ENCODE measurements around the gene AMZ2. TPM values are rescaled to one million over a fixed set of nuclear protein-coding genes. Genes with fewer than 3 reads are reported as not detected.
"Not testable (repeated sequence)": the region's sequence is repeated elsewhere in the genome, so short reads cannot be mapped to it uniquely, and the experiment has no call there.

AMZ2 gene
- polyA plus RNA-seq, 1 of the 3 experiments (the other 2 are of a cell fraction), result 95.9 TPM

DNA sequence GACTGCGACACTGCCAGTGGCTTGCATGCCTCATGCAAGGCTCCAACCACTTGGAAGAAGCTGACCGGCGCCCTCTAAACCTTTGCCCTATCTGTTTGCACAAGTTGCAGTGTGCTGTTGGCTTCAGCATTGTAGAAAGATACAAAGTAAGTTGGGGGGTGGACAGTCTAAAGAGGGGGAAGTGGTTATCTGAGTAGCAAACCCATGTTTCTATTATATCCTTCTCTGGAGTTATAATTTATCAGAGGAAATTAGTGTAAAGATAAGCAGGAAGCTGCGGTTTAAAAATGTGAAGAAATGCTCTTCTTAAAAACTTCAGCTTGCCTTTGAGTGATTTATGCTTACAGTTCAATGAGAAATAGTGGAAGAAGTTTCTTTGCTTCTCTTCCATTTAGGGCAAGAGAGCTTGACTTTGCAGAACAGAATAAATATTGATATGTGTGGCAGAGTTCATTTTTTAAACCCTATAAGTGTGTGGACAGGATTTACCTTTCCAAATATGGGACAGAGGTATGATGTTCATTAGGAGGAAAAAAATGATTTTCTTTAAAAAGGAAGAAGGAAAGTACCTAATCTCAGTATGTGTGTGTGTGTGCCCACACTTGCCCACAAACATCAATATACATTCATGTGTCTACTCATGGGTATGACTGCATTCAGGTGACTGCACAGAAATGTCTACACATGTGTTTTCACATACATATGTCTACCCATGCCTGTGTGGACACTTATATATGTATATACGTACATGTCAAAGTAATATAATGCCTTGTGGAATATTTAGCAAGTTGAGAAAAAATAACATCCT, 8.1 kb downstream of the AMZ2 start (continued):
- TF ChIP-seq, protein P1, sequence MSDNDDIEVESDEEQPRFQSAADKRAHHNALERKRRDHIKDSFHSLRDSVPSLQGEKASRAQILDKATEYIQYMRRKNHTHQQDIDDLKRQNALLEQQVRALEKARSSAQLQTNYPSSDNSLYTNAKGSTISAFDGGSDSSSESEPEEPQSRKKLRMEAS (IDR thresholded peaks at IDR 0.05; ENCODE audit: low read depth), result no peak
- no peak for TF ChIP-seq RXRA (IDR thresholded peaks at IDR 0.05; ENCODE audit: borderline replicate concordance, low read depth)

DNA sequence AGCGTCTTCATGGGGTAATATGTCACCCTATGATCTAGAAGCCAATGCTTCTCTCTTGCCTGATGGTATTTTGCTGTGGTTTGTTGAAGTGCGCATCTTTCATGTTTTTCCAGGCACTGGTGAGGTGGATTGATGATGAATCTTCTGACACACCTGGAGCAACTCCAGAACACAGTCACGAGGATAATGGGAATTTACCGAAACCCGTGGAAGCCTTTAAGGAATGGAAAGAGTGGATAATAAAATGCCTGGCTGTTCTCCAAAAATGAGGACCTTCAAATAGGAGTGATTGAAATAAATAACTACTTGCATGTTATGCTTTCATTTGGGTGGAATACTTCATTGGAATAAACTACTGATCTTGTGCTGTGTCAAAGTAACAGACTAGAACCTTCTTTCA, 8.9 kb downstream of the AMZ2 start:
- H3K4me3 ChIP-seq (ENCODE audit: low read depth in 2 of 2, low read length in 1 of 2); H2AFZ ChIP-seq (ENCODE audit: low read depth); H3K9me2 ChIP-seq; H3K27ac ChIP-seq (ENCODE audit: low read depth in 2 of 2, low read length in 1 of 2); H3K4me1 ChIP-seq (ENCODE audit: control insufficient read depth in 1 of 2, insufficient read depth in 2 of 2, low read depth in 1 of 2, low read length in 1 of 2); H3F3A ChIP-seq (replicated peaks; ENCODE audit: insufficient read depth); CTCF ChIA-PET; H3K79me2 ChIP-seq (ENCODE audit: insufficient read depth); DNase-seq; POLR2A ChIA-PET; H4K20me1 ChIP-seq (ENCODE audit: insufficient read depth); H3K9me3 ChIP-seq; H3K27me3 ChIP-seq (ENCODE audit: insufficient read depth); H3K4me2 ChIP-seq; H3K9ac ChIP-seq: not testable (repeated sequence)
- WGBS (ENCODE audit: low lambda C conversion rate), result 88% methylated on average over 5 of the region's 5 CpGs
- peaks cover 45 to 53% of the 10 kb centered on the region in 2 experiments for H3K36me3 ChIP-seq (replicated peaks in 1 of 2; ENCODE audit: control insufficient read depth in 1 of 2, insufficient read depth in 2 of 2, low read length in 1 of 2)

DNA sequence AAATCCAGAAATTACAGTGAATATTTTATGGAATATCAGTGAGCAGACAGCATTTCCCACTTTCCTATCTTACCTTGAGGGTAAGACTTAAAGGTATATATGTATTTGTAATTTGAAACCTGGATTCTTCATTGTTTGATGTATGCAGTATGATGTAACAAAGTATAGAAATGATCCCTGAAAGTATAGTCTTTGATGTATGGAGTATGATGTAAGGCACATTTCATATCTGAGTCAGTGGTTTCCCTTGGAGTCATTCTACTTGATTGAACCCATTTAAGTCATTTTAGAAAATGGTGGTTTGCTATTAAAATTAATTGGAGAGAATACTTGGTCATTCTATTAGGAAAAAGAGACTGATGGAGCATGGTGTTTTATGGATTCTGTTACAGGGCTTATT, 10.1 kb downstream of the AMZ2 start:
- Histone ChIP-seq H3K9ac (no peak overlapping the region), H2AFZ (ENCODE audit: low read depth) (no peak overlapping the region), H3K9me2 (no peaks in the 10 kb centered on the region), H3K4me1 (ENCODE audit: control insufficient read depth in 1 of 2, insufficient read depth in 2 of 2, low read depth in 1 of 2, low read length in 1 of 2) (no peaks in the 10 kb centered on the region), H3K36me3 (replicated peaks in 1 of 2; ENCODE audit: control insufficient read depth in 1 of 2, insufficient read depth in 2 of 2, low read length in 1 of 2) (peaks cover 33 to 41% of the 10 kb centered on the region in 2 experiments), H3K9me3 (no peaks in the 10 kb centered on the region), H3K4me3 (ENCODE audit: low read depth in 2 of 2, low read length in 1 of 2) (no peak overlapping the region), H4K20me1 (ENCODE audit: insufficient read depth) (no peaks in the 10 kb centered on the region), H3K27ac (ENCODE audit: low read depth in 2 of 2, low read length in 1 of 2) (no peak overlapping the region), H3K27me3 (ENCODE audit: insufficient read depth) (no peaks in the 10 kb centered on the region), H3K79me2 (ENCODE audit: insufficient read depth) (no peaks in the 10 kb centered on the region), H3F3A (replicated peaks; ENCODE audit: insufficient read depth) (no peaks in the 10 kb centered on the region), H3K4me2 (no peak overlapping the region)
- ChIA-PET CTCF (interaction anchor here (0.7 to 8.8 kb wide), 5 partner anchors 9 to 212 kb away, joined by 3 to 77 read pairs (median 3); no protein-coding TSS in a partner anchor), POLR2A (no interaction called here)
- TF ChIP-seq, protein P2, sequence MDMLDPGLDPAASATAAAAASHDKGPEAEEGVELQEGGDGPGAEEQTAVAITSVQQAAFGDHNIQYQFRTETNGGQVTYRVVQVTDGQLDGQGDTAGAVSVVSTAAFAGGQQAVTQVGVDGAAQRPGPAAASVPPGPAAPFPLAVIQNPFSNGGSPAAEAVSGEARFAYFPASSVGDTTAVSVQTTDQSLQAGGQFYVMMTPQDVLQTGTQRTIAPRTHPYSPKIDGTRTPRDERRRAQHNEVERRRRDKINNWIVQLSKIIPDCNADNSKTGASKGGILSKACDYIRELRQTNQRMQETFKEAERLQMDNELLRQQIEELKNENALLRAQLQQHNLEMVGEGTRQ (IDR thresholded peaks at IDR 0.05; ENCODE audit: borderline replicate concordance, low read depth, low read length), result no peak
- TF ChIP-seq RAD21 (IDR thresholded peaks at IDR 0.05; ENCODE audit: low read length) (no peak), TAF1 (IDR thresholded peaks at IDR 0.05; ENCODE audit: borderline replicate concordance, low read depth, low read length) (no peak), FOXJ3 (CRISPR knock-in tag; IDR thresholded peaks at IDR 0.05) (no peak), TCF12 (IDR thresholded peaks at IDR 0.05) (no peak), MXI1 (IDR thresholded peaks at IDR 0.05; ENCODE audit: low read depth, low read length) (no peak), CHD2 (IDR thresholded peaks at IDR 0.05; ENCODE audit: low read length, partially characterized antibody) (no peak), NFIC (IDR thresholded peaks at IDR 0.05; ENCODE audit: borderline replicate concordance) (no peak), ELF1 (IDR thresholded peaks at IDR 0.05) (no peak), FOSL2 (IDR thresholded peaks at IDR 0.05; ENCODE audit: borderline replicate concordance, low read depth) (no peak), TEAD4 (IDR thresholded peaks at IDR 0.05; ENCODE audit: borderline replicate concordance, insufficient read depth) (no peak), RCOR1 (IDR thresholded peaks at IDR 0.05; ENCODE audit: low read length) (no peak)
- TF ChIP-seq, protein P3, sequence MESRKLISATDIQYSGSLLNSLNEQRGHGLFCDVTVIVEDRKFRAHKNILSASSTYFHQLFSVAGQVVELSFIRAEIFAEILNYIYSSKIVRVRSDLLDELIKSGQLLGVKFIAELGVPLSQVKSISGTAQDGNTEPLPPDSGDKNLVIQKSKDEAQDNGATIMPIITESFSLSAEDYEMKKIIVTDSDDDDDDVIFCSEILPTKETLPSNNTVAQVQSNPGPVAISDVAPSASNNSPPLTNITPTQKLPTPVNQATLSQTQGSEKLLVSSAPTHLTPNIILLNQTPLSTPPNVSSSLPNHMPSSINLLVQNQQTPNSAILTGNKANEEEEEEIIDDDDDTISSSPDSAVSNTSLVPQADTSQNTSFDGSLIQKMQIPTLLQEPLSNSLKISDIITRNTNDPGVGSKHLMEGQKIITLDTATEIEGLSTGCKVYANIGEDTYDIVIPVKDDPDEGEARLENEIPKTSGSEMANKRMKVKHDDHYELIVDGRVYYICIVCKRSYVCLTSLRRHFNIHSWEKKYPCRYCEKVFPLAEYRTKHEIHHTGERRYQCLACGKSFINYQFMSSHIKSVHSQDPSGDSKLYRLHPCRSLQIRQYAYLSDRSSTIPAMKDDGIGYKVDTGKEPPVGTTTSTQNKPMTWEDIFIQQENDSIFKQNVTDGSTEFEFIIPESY (IDR thresholded peaks at IDR 0.05; ENCODE audit: borderline replicate concordance, low read depth), result no peak
- TF ChIP-seq, protein P4, sequence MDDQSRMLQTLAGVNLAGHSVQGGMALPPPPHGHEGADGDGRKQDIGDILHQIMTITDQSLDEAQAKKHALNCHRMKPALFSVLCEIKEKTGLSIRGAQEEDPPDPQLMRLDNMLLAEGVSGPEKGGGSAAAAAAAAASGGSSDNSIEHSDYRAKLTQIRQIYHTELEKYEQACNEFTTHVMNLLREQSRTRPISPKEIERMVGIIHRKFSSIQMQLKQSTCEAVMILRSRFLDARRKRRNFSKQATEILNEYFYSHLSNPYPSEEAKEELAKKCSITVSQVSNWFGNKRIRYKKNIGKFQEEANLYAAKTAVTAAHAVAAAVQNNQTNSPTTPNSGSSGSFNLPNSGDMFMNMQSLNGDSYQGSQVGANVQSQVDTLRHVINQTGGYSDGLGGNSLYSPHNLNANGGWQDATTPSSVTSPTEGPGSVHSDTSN (IDR thresholded peaks at IDR 0.05), result no peak
- no peak for DNase-seq

DNA sequence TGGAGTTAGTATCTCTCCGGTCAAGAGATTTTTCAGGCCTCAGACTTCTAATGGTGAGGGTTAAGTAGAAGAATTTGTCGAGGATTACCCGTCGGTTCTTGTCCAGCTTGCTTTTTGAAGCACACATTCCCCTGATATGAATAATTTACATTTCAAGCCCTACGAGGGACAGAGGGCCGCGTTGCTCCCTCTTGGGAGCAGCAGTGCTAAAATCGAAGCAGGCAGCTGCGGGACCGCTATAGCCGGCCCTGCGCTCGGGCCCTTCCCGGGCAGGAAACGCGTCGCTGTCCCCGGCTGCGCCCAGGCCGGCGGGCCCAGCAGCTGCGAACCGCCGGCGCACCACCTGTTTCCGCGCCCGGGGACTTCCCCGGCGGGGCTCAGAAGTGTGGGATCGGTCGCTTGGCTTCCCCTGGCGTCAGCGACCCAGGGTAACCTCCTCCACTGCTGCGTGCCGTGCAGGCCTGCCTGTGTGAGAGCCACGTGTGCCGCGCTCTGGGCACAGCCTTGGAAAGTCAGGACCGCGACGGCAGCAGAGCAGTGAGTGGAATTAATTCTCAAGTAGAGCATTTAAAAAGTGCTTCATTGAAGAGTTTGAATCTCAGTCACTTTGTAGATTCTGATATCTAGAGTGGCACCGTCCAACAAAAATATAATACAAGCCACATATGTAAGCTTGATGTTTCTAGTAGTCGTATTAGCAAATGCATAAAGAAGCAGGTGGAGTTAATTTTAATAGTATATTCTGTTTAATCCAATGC, 11.2 kb downstream of the AMZ2 start:
- H2AFZ ChIP-seq (ENCODE audit: low read depth); H3K9ac ChIP-seq; DNase-seq; H3K9me2 ChIP-seq; H3K79me2 ChIP-seq (ENCODE audit: insufficient read depth); H3K4me1 ChIP-seq (ENCODE audit: control insufficient read depth in 1 of 2, insufficient read depth in 2 of 2, low read depth in 1 of 2, low read length in 1 of 2); H3K27ac ChIP-seq (ENCODE audit: low read depth in 2 of 2, low read length in 1 of 2); POLR2A ChIA-PET; H3K9me3 ChIP-seq; H3K27me3 ChIP-seq (ENCODE audit: insufficient read depth); H3K4me3 ChIP-seq (ENCODE audit: low read depth in 2 of 2, low read length in 1 of 2); H3F3A ChIP-seq (replicated peaks; ENCODE audit: insufficient read depth); H3K4me2 ChIP-seq; H4K20me1 ChIP-seq (ENCODE audit: insufficient read depth): not testable (repeated sequence)
- peaks cover 24 to 34% of the 10 kb centered on the region in 2 experiments for H3K36me3 ChIP-seq (replicated peaks in 1 of 2; ENCODE audit: control insufficient read depth in 1 of 2, insufficient read depth in 2 of 2, low read length in 1 of 2)
- WGBS (ENCODE audit: low lambda C conversion rate), result 93% methylated on average over 37 of the region's 44 CpGs
- CTCF ChIA-PET, result interaction anchor here (0.7 to 8.8 kb wide), 4 partner anchors 10 to 205 kb away, joined by 3 to 77 read pairs (median 4); no protein-coding TSS in a partner anchor

Data from SK-N-SH (cell line).